Measurements from ENCODE around the gene CDK11A. TPM values are rescaled to one million over a fixed set of nuclear protein-coding genes. Genes with fewer than 3 reads are reported as not detected.

Gene CDK11A
- total and polyA plus RNA-seq, 11 donors = 4.2 to 30.1 (median 16.7) TPM

Other genes with a start within 250 kb of the CDK11A start
- 10 to 100 TPM; 11.3 to 25.3 (median 18.1) TPM for gene ATAD3A, start 212.2 kb downstream of the CDK11A start, total RNA-seq
- 10 to 100 TPM; 21.5 to 49.5 TPM for gene ATAD3A, start 212.2 kb downstream of the CDK11A start, polyA plus RNA-seq
- 1 to 10 TPM in 8 of 9 donors, not detected in 1; 2.6 to 5.6 (median 4.2) TPM for gene TMEM240, start 183.7 kb downstream of the CDK11A start, total RNA-seq
- gene TMEM240, start 183.7 kb downstream of the CDK11A start, polyA plus RNA-seq = 10 to 100 TPM in 1 of 2 donors, 1 to 10 TPM in 1; 1.5 to 12.4 TPM
- 100 to 1,000 TPM in 5 of 9 donors, 10 to 100 TPM in 4; 76.3 to 160 (median 106) TPM for gene SSU72, start 149.5 kb downstream of the CDK11A start, total RNA-seq
- gene SSU72, start 149.5 kb downstream of the CDK11A start, polyA plus RNA-seq = 100 to 1,000 TPM; 113 to 138 TPM
- gene FNDC10, start 124.2 kb downstream of the CDK11A start, total RNA-seq = 1 to 10 TPM; 1.9 to 6.7 (median 3.6) TPM
- gene FNDC10, start 124.2 kb downstream of the CDK11A start, polyA plus RNA-seq = 1 to 10 TPM; 1.1 to 4.6 TPM
- gene MIB2, start 108.9 kb downstream of the CDK11A start, total RNA-seq = 100 to 1,000 TPM in 1 of 9 donors, 10 to 100 TPM in 8; 59.2 to 114 (median 76.3) TPM
- gene MIB2, start 108.9 kb downstream of the CDK11A start, polyA plus RNA-seq = 100 to 1,000 TPM in 1 of 2 donors, 10 to 100 TPM in 1; 40.7 to 121 TPM
- gene MMP23B, start 92.2 kb downstream of the CDK11A start, total RNA-seq = 100 to 1,000 TPM in 1 of 9 donors, 10 to 100 TPM in 8; 35.4 to 128 (median 59.0) TPM
- 10 to 100 TPM; 10.4 to 85.9 TPM for gene MMP23B, start 92.2 kb downstream of the CDK11A start, polyA plus RNA-seq
- 10 to 100 TPM; 20.4 to 30.9 (median 24.5) TPM for gene CDK11B, start 65.4 kb downstream of the CDK11A start, total RNA-seq
- gene CDK11B, start 65.4 kb downstream of the CDK11A start, polyA plus RNA-seq = 10 to 100 TPM; 34.9 to 39.4 TPM
- 10 to 100 TPM; 15.1 to 29.2 (median 21.2) TPM for gene SLC35E2B, start 31.6 kb downstream of the CDK11A start, total RNA-seq
- gene SLC35E2B, start 31.6 kb downstream of the CDK11A start, polyA plus RNA-seq = 10 to 100 TPM; 12.2 to 14.4 TPM
- gene NADK, start 54.1 kb upstream of the CDK11A start, total RNA-seq = 10 to 100 TPM; 17.7 to 45.2 (median 23.3) TPM
- 10 to 100 TPM; 20.4 to 26.4 TPM for gene NADK, start 54.1 kb upstream of the CDK11A start, polyA plus RNA-seq
- 100 to 1,000 TPM in 7 of 9 donors, 10 to 100 TPM in 2; 83.8 to 275 (median 172) TPM for gene GNB1, start 166.7 kb upstream of the CDK11A start, total RNA-seq
- 100 to 1,000 TPM in 1 of 2 donors, 10 to 100 TPM in 1; 52.9 to 181 TPM for gene GNB1, start 166.7 kb upstream of the CDK11A start, polyA plus RNA-seq
- under 1 TPM in 3 of 9 donors, not detected in 6; 0.17 to 0.58 (median 0.29) TPM for gene CALML6, start 190.9 kb upstream of the CDK11A start, total RNA-seq
- gene CALML6, start 190.9 kb upstream of the CDK11A start, polyA plus RNA-seq = not detected
- gene TMEM52, start 194.9 kb upstream of the CDK11A start, total RNA-seq = 1 to 10 TPM in 6 of 9 donors, under 1 TPM in 3; 0.35 to 2.4 (median 1.1) TPM
- gene TMEM52, start 194.9 kb upstream of the CDK11A start, polyA plus RNA-seq = 1 to 10 TPM; 1.6 to 7.9 TPM

All from heart left ventricle (tissue), 11 donors.